Fibroblast of mammary gland (primary cell): ENCODE data around the gene KCNK3.

Source experiments
- DNase-seq: peaks from one replicate; pipeline ENCODE4 v3.0.0-alpha.2; 2010; ENCODE audit warnings: low read depth
- H3K4me3 ChIP-seq: 2 replicates; pipeline ENCODE4 v1.5.1; 2011; ENCODE audit warnings: low read depth, mild to moderate bottlenecking, low read length, moderate library complexity; ENCODE audit not compliant: control insufficient read depth
- CTCF ChIP-seq: conservative IDR thresholded peaks from 2 replicates; pipeline ENCODE4 v1.5.1; 2011; ENCODE audit warnings: low read depth, low read length, inconsistent platforms; ENCODE audit not compliant: control insufficient read depth, insufficient read depth

The KCNK3 gene

GRCh38 chr2:26778098-26778497 is 85.6 kb downstream of the KCNK3 start:
- H3K4me3 ChIP-seq, result no peak overlapping the region
- TF ChIP-seq CTCF, result no peak
- no peak for DNase-seq

GRCh38 chr2:26778507-26778906 is 86.0 kb downstream of the KCNK3 start:
- TF ChIP-seq CTCF, result no peak
- no peak for DNase-seq
- H3K4me3 ChIP-seq, result no peak overlapping the region

GRCh38 chr2:26780203-26780760 is 87.8 kb downstream of the KCNK3 start:
- no peak for DNase-seq
- TF ChIP-seq CTCF, result no peak
- no peak overlapping the region for H3K4me3 ChIP-seq
